GM19455 (cell line): ENCODE data around the gene USP22.

Experiments used
- ATAC-seq: cut with Tn5 transposase; IDR thresholded peaks from one replicate; pipeline ENCODE4 v1.9.1; 2021; ENCODE audit not compliant: unreplicated experiment

USP22 gene

GRCh38 chr17:21021208-21021803 is 21.5 kb downstream of the USP22 start:
- no peak for ATAC-seq

GRCh38 chr17:21020622-21021021 is 22.2 kb downstream of the USP22 start:
- no peak for ATAC-seq

DNA sequence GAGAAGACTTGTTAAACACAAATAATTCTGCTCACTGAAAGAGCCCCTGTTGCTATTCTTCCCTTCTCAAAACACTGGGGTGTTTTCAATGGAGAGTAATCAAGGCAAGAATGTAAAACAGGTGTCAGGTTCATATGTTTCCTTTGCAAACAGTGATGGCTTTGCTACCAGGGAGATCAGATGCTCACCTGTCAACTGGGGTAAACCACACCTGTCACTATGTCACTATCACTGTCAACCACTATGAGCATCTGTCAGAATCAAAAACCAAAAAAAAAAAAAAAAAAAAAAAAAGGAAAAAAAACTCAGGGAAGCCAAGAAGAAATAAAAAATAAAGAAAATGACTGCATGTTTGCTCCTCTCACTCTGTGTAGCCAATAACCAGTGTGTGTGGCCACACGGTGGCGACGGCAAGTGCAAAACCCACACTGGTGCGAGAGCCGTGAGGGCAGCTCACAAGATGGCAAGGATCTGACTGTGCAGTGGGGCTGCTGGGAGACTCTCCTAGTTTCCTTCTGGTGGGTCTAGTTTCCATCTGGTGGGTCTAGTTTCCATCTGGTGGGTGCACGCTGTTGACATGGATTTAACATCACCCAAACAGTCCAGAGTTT is 22.7 kb downstream of the USP22 start:
- no peak for ATAC-seq

DNA sequence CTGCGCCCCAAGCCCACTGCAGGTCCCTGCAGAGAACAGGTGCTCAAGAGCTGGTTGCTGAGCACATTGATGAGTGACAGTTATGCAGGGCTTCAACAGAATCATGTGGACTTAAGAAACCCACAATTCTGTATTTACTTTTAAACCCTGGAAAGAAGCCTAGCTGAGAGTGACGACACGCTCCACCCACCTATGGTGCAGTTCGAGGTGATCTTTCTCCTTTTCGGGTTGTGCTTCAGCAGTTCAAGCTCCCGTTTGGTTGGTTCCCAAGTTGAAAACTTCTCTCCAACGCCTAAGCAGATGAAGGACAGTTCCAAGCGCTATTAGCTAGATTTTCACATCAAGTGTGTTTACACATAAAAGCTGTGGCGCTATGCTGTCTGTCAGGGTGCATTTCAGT is 23.9 kb downstream of the USP22 start:
- ATAC-seq, result no peak

- no peak for ATAC-seq
Measured at GRCh38 chr17:21017861-21018260, 24.9 kb downstream of the USP22 start.

DNA sequence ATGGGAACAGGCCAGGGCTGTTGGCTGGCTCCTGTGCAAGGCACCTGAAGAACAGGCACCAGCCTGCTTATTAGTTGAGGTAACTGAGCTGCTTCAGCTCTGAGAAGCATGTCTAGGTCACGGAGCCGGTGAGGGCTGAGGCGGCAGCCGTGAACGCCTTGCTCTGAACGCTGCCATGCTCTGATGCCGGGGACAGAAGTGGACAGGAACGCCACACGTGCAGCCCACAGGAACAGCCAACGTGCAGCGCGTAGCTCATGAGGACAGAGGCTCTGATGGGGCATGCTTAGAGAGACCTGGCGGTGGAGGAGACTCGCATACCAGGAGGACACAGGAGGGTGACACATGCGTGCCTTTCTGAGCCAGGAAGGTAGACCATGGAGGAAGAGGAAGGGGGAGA is 25.6 kb downstream of the USP22 start:
- ATAC-seq, result no peak

DNA sequence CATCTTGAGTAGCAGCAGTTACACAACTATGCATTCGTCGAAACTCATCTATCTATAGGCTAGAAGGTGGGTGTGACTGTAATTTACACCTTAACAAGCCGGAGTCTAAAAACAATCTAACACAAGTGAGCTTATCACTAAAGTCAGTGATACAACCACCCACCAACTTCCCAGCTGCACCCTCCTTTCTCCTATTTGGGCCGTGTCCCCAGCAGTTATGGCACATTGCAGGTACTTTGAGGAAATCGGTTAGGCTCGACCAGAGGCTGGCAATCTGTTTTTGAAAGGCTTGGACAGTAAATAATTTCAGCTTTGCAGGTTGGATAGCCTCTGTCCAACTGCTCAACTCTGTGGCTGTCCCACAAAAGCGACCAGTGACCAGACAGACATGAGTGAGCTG is 26.0 kb downstream of the USP22 start:
- ATAC-seq, result no peak

DNA sequence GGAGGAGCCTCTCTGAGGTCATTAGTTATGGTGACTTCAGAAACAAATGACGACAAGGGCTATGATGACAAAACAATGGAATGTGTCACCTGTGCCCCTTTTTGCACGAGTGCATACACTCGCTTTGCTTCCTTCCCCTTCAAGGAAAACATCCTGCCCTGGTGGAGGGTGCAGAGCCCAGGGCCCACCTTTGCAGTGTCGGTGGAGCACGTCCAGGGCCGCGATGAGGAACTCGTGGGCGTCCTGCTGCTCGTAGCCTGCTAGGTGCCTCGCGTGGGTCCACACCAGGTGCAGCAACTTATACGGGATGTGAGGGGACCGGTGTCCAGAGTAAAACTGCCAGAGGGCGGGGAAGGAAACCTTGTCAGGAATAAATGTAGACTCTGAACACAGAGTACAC is 27.2 kb downstream of the USP22 start:
- ATAC-seq, result no peak

- ATAC-seq, result no peak
Measured at GRCh38 chr17:21014498-21014897, 28.3 kb downstream of the USP22 start.

DNA sequence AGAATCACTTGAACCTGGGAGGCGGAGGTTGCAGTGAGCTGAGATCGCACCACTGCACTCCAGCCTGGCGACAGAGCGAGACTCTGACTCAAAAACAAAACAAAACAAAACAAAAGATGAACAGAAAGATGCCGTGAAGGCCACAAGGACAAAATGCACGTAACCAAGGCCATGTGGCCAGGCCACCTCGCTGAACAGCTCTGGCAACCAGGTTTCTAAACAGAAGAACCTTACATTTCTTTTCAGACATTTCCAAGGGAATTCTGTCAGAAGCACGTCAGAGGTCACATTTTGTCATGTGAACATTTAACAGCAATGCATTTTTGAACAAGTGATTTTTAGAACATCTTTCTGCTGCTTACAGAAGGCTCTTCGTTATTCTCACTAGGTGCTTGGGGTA is 28.8 kb downstream of the USP22 start:
- ATAC-seq, result no peak

GRCh38 chr17:21012736-21013135 is 30.1 kb downstream of the USP22 start:
- ATAC-seq, result no peak

DNA sequence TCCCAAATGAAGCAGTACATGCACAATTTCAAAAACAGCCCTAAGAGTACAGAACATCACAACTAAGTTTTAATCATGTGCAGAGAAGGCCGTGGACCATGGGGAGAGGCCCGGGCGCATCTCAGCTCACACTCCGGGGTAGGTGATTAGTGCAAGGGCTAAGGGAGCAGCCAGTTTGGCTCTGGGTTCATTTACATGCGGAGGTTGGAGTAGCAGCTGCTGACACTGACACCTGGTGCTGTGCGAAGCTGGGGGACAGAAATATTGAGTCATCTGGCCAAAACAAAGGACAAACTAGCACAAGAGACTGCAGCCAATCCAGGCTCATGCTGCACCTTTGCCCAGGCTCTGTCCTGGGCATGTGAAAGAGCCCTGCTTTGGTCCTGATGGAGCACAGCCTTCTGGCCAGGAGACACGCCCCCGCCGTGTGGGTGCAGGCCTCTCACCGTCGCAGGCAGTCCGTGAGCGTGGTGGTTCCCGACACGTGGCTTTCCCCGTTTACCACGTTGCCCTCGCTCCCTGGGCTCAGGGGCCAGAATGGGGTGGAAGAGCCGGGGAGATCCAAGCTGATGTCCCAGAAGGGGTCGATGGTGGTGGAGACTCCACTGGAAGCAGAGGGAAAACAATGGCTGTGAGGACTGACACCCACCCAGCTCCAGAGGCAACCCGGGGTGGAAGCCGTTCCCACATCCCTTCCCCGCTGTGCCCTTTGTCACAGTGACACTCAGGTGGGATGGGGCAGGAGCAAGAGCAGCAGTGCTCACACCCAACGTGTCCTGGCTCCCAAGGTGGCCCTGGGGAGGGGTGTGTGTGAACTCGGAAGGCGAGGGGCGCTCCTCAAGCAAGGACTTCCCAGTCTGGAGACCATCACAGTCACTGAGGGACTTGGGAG is 31.9 kb downstream of the USP22 start:
- ATAC-seq, result no peak

DNA sequence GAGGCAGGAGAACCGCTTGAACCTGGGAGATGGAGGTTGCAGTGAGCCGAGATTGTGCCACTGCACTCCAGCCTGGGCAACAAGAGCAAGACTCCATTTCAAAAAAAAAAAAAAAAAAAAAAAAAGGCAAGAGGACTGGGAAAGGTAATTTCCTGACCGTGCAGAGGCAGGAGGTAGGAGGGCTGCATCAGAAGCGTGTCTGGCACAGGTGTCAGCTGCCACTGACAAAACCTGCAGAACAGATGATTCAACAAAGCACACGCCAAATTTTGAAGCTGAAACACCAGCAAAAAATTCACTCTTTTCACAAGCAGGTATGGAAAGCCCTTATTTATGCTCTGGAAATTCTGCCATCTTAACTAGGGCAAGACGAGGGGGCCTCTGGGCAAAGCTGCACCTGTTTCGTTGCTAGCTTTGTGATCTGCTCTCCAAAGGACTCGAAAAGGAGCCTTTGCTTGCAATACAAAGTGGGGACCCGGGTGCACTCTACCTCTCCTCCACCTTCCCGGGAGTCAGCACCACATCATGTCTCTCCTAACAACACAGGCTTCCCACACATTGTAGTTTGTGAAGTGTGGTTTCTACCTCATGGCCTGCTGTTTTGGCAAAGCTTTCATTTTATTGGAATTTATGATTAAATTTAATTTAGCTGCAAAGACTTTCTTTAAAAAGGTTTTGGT is 33.7 kb downstream of the USP22 start:
- ATAC-seq, result no peak

DNA sequence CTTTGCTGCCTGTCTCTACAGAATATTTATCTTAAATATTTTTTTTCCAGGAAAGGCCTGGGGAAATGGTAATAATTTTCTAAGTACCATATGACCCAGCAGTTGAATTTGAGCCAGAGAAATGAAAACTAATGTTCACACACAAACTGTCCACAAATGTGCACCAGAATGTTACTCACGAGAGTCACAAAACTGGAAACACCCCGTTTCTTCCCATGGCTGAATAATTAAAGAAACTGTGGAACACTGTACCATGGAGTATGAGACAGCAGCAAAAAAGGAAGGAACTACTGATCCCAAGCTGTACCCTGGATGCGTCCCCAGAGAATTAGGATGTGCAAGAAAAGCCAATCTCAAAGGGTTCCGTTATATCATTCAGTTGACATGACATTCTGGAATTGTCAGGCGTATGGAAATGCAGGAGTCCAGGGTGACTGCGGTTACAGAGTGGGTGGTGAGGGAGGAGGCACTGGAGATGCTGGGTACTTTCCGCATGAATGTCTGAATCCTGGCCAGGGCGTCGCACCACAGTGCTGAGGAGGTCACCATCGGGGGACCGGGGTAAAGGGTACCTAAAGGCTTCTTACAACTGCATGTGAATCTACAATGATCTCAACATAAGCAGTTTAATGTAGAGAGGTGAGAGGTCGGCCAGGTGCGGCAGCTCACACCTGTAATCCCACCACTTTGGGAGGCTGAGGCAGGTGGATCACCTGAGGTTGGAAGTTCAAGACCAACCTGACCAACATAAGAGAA is 34.5 kb downstream of the USP22 start:
- no peak for ATAC-seq

- no peak for ATAC-seq
Measured at GRCh38 chr17:21007646-21008045, 35.2 kb downstream of the USP22 start.

DNA sequence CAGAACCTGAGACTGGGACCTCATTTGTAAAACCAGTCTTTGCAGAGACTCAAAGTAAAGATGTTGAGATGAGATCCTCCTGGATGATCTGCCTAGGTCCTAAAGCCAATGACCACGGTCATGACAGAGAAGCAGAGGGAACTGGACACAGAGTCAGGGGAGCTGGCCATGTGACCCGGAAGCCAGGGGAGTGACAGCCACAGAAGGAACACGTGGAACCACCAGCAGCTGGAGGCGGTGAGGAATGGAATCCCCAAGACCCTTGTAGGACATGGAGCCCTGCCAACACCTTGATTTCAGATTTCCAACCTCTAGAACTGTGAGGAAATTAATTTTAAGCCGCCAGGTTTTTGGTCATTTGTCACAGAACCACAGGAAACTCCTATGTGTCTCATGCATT is 37.0 kb downstream of the USP22 start:
- no peak for ATAC-seq

DNA sequence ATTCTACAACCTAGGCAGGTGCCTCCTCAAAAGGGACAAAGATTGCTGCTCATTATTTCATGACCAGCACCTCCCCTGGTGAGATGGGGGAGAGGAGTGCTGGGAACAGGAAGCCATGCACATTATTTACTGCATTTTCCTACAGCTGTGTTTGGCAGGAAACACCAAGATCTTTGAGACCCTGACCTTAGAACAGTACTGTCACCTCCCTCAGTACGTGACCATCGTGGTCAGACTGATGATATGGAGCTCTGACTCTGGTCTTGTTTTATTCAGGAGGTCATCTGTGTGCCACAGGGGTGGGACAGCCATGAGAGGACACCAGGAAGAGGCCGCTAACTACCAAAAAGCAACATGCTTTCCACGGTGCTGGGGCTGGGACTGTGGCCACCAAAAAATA is 37.4 kb downstream of the USP22 start:
- ATAC-seq, result no peak

- no peak for ATAC-seq
Measured at GRCh38 chr17:21004016-21004930, 38.5 kb downstream of the USP22 start.

GRCh38 chr17:21003007-21003621 is 39.7 kb downstream of the USP22 start:
- ATAC-seq, result no peak
